Heart left ventricle (tissue), 13 donors: Measurements from ENCODE around the gene ADAM23.

Experiments
- POLR2A ChIP-seq, 2 donors: fragments of 450-650 bp; IDR thresholded peaks; one replicate each; pipeline ENCODE4 v1.6.1; 2017; ENCODE audit warnings: antibody characterized with exemption in 2 of 2, mild to moderate bottlenecking in 2 of 2, moderate library complexity in 2 of 2
- TF ChIP-seq, protein P1 (sequence below), 12 donors: fragments of 200-600 bp; sonication (generic) in 4 of 12; IDR thresholded peaks; one replicate each; pipeline versions ENCODE4 v1.5.0 to v1.8.0; 2018 to 2022; ENCODE audit warnings: antibody characterized with exemption in 12 of 12, mild to moderate bottlenecking in 5 of 12
- donor health status: ischemic (EF 13 %, LVEDD 7.1; RV severe dilation, severe dysfunction).
- donor health status: DM: no; HTN: yes; CAD: no.
- donor health status: DM: no; HTN: no; CAD: no.
- donor health status: ischemic (EF 25% LVEDD 6.9; RV normal size, moderate dysfunction).
- donor health status: ischemic (EF 25% LVEDD 5.7; RV mildly dilated, moderate dysfunction).
- donor health status: ischemic (EF 35%, LVEDD 5.7; RV mildly dilated, moderate dysfunction).
- donor health status: nonischemic (EF 11% LVEDD 7.7; RV severe dilation, severe dysfunction).
- donor health status: DM: yes; HTN: yes; CAD: no.
- donor health status: PGD.
- donor health status: ischemic (EF 29% LVEDD 5.4; RV normal size, mild dysfunction).
- donor health status: nonischemic (EF 23%, LVEDD 6.1; RV moderate dilation, normal function).

DNA sequence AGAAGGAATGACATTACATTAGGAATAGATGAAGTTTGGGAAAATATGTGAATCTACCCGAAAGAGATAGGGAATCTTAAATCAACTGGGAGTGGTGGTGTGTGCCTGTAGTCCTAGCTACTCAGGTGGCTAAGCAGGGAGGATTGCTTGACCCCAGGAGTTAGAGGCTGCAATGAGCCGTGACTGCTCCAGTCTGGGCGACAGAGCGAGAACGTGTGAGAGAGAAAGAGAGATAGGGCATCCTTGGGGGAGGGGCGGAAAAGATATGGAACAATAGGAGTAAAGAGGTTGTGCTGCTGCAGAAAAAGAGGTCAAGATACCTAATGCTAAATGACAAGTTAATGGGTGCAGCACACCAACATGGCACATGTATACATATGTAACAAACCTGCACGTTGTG is 47.1 kb upstream of the ADAM23 start:
- TF ChIP-seq, protein P1, sequence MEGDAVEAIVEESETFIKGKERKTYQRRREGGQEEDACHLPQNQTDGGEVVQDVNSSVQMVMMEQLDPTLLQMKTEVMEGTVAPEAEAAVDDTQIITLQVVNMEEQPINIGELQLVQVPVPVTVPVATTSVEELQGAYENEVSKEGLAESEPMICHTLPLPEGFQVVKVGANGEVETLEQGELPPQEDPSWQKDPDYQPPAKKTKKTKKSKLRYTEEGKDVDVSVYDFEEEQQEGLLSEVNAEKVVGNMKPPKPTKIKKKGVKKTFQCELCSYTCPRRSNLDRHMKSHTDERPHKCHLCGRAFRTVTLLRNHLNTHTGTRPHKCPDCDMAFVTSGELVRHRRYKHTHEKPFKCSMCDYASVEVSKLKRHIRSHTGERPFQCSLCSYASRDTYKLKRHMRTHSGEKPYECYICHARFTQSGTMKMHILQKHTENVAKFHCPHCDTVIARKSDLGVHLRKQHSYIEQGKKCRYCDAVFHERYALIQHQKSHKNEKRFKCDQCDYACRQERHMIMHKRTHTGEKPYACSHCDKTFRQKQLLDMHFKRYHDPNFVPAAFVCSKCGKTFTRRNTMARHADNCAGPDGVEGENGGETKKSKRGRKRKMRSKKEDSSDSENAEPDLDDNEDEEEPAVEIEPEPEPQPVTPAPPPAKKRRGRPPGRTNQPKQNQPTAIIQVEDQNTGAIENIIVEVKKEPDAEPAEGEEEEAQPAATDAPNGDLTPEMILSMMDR (IDR thresholded peaks at IDR 0.05), result no peak
- no peak for TF ChIP-seq POLR2A (IDR thresholded peaks at IDR 0.05)
